SK-N-SH treated with all-trans-retinoic acid at 6 μM for 48 hours (cell line): Measurements from ENCODE around the gene CTNNBL1.

ENCODE experiments used
- ATAC-seq: fragments of 200-7000 bp; cut with Tn5 transposase; 3 replicates; pipeline ENCODE4 v1.9.1; 2020; ENCODE audit warnings: mild to moderate bottlenecking, moderate library complexity
- ARNTL ChIP-seq: fragments of 450-650 bp; formaldehyde crosslinking; IDR thresholded peaks from 2 replicates; pipeline ENCODE4 v1.5.0; 2020; ENCODE audit warnings: low read depth, mild to moderate bottlenecking, moderate library complexity, borderline replicate concordance
- BACH2 ChIP-seq: fragments of 250-450 bp; sonication (Bioruptor Pico); IDR thresholded peaks from 2 replicates; pipeline ENCODE4 v1.9.0; 2021; ENCODE audit warnings: mild to moderate bottlenecking, borderline replicate concordance
- CSDC2 ChIP-seq: fragments of 250-450 bp; sonication (Bioruptor Pico); IDR thresholded peaks from 2 replicates; pipeline ENCODE4 v1.5.0; 2020; ENCODE audit warnings: mild to moderate bottlenecking, moderate library complexity
- ESRRG ChIP-seq: fragments of 250-450 bp; sonication (Bioruptor Pico); IDR thresholded peaks from 2 replicates; pipeline ENCODE4 v1.6.1; 2021; ENCODE audit warnings: mild to moderate bottlenecking
- GLIS3 ChIP-seq: fragments of 250-450 bp; sonication (Bioruptor Pico); IDR thresholded peaks from 2 replicates; pipeline ENCODE4 v1.5.0; 2020; ENCODE audit warnings: mild to moderate bottlenecking, moderate library complexity
- ISL1 ChIP-seq: fragments of 250-450 bp; sonication (Bioruptor Pico); IDR thresholded peaks from 2 replicates; pipeline ENCODE4 v2.1.2; 2022; ENCODE audit warnings: mild to moderate bottlenecking, moderate library complexity
- OSR1 ChIP-seq: fragments of 250-450 bp; sonication (Bioruptor Pico); IDR thresholded peaks from 2 replicates; pipeline ENCODE4 v1.8.0; 2022; ENCODE audit warnings: moderate library complexity, mild to moderate bottlenecking, inconsistent platforms
- PPARA ChIP-seq: fragments of 250-450 bp; sonication (Bioruptor Pico); IDR thresholded peaks from 2 replicates; pipeline ENCODE4 v1.5.0; 2020; ENCODE audit warnings: mild to moderate bottlenecking, borderline replicate concordance
- RARB ChIP-seq: fragments of 250-450 bp; sonication (Bioruptor Pico); IDR thresholded peaks from 2 replicates; pipeline ENCODE4 v1.8.0; 2021; ENCODE audit warnings: mild to moderate bottlenecking, moderate library complexity
- SNAI2 ChIP-seq: fragments of 250-450 bp; sonication (Bioruptor Pico); IDR thresholded peaks from 2 replicates; pipeline ENCODE4 v1.5.0; 2020; ENCODE audit warnings: mild to moderate bottlenecking, moderate library complexity
- TCF4 ChIP-seq: fragments of 250-450 bp; sonication (Bioruptor Pico); IDR thresholded peaks from 2 replicates; pipeline ENCODE4 v1.8.0; 2021; ENCODE audit warnings: mild to moderate bottlenecking, moderate library complexity, borderline replicate concordance
- ZC3H10 ChIP-seq: fragments of 250-450 bp; sonication (Bioruptor Pico); IDR thresholded peaks from 2 replicates; pipeline ENCODE4 v1.5.1; 2021; ENCODE audit warnings: mild to moderate bottlenecking, moderate library complexity
- ZFP3 ChIP-seq: fragments of 250-450 bp; sonication (Bioruptor Pico); IDR thresholded peaks from 2 replicates; pipeline ENCODE4 v1.5.0; 2020; ENCODE audit warnings: mild to moderate bottlenecking, moderate library complexity
- ZFP30 ChIP-seq: fragments of 450-650 bp; formaldehyde crosslinking; IDR thresholded peaks from 2 replicates; pipeline ENCODE4 v1.5.0; 2022; ENCODE audit warnings: mild to moderate bottlenecking, moderate library complexity
- ZNF565 ChIP-seq: fragments of 450-650 bp; formaldehyde crosslinking; conservative IDR thresholded peaks from 2 replicates; pipeline ENCODE4 v1.5.0; 2020; ENCODE audit warnings: low read depth, mild to moderate bottlenecking, moderate library complexity
- ZNF70 ChIP-seq: fragments of 450-650 bp; formaldehyde crosslinking; IDR thresholded peaks from 2 replicates; pipeline ENCODE4 v1.5.0; 2020; ENCODE audit warnings: mild to moderate bottlenecking, moderate library complexity
- ZNF8 ChIP-seq: fragments of 450-650 bp; formaldehyde crosslinking; IDR thresholded peaks from 2 replicates; pipeline ENCODE4 v1.5.0; 2020; ENCODE audit warnings: mild to moderate bottlenecking, moderate library complexity
- TF ChIP-seq, protein P1 (sequence below): fragments of 250-450 bp; sonication (Bioruptor Pico); IDR thresholded peaks from 2 replicates; pipeline ENCODE4 v1.5.1; 2020; ENCODE audit warnings: low read depth, mild to moderate bottlenecking, moderate library complexity
- TF ChIP-seq, protein P2 (sequence below): fragments of 250-450 bp; sonication (Bioruptor Pico); IDR thresholded peaks from 2 replicates; pipeline ENCODE4 v1.5.0; 2020; ENCODE audit warnings: mild to moderate bottlenecking, moderate library complexity
- TF ChIP-seq, protein P3 (sequence below): fragments of 250-450 bp; sonication (Bioruptor Pico); IDR thresholded peaks from 2 replicates; pipeline ENCODE4 v1.5.1; 2021; ENCODE audit warnings: mild to moderate bottlenecking, moderate library complexity
- TF ChIP-seq, protein P4 (sequence below): fragments of 250-450 bp; sonication (Bioruptor Pico); IDR thresholded peaks from 2 replicates; pipeline ENCODE4 v1.8.0; 2020; ENCODE audit warnings: mild to moderate bottlenecking, moderate library complexity, borderline replicate concordance

CTNNBL1 gene

DNA sequence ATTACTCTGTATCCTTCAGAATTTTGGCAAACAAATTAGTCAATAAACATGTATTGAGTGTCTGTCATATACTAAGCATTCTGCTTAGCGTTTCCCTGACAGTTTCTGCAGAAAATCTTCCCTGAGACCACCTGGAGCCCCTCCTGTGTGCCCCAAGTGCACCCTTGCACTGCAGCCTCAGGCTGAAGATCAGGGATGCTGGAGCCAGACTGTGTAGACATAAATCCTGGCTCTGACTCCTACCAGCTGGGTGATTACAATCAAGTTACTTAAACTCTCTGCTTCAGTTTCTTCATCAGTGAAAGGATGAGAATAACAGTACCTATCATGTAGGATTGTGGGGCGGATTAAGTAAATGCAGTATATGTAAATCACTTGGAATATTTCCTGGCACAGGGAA lies 155.7 kb downstream of the CTNNBL1 start:
- no peak for TF ChIP-seq GLIS3 (CRISPR knock-in tag)
- TF ChIP-seq, protein P1, sequence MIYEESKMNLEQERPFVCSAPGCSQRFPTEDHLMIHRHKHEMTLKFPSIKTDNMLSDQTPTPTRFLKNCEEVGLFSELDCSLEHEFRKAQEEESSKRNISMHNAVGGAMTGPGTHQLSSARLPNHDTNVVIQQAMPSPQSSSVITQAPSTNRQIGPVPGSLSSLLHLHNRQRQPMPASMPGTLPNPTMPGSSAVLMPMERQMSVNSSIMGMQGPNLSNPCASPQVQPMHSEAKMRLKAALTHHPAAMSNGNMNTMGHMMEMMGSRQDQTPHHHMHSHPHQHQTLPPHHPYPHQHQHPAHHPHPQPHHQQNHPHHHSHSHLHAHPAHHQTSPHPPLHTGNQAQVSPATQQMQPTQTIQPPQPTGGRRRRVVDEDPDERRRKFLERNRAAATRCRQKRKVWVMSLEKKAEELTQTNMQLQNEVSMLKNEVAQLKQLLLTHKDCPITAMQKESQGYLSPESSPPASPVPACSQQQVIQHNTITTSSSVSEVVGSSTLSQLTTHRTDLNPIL, result no peak
- no peak for TF ChIP-seq ZNF565 (CRISPR knock-in tag)
- TF ChIP-seq, protein P2, sequence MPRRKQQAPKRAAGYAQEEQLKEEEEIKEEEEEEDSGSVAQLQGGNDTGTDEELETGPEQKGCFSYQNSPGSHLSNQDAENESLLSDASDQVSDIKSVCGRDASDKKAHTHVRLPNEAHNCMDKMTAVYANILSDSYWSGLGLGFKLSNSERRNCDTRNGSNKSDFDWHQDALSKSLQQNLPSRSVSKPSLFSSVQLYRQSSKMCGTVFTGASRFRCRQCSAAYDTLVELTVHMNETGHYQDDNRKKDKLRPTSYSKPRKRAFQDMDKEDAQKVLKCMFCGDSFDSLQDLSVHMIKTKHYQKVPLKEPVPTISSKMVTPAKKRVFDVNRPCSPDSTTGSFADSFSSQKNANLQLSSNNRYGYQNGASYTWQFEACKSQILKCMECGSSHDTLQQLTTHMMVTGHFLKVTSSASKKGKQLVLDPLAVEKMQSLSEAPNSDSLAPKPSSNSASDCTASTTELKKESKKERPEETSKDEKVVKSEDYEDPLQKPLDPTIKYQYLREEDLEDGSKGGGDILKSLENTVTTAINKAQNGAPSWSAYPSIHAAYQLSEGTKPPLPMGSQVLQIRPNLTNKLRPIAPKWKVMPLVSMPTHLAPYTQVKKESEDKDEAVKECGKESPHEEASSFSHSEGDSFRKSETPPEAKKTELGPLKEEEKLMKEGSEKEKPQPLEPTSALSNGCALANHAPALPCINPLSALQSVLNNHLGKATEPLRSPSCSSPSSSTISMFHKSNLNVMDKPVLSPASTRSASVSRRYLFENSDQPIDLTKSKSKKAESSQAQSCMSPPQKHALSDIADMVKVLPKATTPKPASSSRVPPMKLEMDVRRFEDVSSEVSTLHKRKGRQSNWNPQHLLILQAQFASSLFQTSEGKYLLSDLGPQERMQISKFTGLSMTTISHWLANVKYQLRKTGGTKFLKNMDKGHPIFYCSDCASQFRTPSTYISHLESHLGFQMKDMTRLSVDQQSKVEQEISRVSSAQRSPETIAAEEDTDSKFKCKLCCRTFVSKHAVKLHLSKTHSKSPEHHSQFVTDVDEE (CRISPR knock-in tag), result no peak
- TF ChIP-seq, protein P3, sequence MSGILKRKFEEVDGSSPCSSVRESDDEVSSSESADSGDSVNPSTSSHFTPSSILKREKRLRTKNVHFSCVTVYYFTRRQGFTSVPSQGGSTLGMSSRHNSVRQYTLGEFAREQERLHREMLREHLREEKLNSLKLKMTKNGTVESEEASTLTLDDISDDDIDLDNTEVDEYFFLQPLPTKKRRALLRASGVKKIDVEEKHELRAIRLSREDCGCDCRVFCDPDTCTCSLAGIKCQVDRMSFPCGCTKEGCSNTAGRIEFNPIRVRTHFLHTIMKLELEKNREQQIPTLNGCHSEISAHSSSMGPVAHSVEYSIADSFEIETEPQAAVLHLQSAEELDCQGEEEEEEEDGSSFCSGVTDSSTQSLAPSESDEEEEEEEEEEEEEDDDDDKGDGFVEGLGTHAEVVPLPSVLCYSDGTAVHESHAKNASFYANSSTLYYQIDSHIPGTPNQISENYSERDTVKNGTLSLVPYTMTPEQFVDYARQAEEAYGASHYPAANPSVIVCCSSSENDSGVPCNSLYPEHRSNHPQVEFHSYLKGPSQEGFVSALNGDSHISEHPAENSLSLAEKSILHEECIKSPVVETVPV (CRISPR knock-in tag), result no peak
- ATAC-seq, result no peak

DNA sequence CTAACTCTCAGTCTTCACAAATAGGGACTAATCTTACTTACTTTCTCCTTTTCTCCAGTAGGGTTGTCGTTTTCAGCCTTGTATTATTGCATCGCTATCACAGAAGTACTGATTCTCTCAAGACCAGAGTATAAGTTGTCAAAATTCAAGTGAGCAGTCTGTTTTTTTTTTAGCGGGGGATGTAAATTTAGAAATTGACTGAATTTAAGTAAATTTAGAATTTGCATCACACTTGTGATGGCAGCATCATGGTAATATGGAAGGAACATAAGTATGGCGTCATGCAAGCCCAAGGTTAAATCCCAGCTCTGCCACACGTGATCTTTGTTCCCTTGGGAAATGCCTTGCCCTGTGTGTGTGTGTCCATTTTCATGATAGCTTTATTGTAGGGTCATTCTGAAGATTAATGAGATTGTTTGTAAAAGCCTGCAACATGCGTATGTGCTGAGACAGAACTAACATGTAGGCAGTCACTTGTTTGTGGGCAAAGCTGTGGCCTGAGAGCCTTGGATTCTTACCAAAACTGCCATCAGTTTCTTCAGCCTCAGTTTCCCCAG lies 156.3 kb downstream of the CTNNBL1 start:
- ATAC-seq, result no peak
- TF ChIP-seq CSDC2 (CRISPR knock-in tag) (no peak), BACH2 (CRISPR knock-in tag) (no peak), ZFP30 (CRISPR knock-in tag) (no peak), ESRRG (CRISPR knock-in tag) (no peak), RARB (CRISPR knock-in tag) (no peak), SNAI2 (no peak), PPARA (no peak), ZNF8 (no peak)
- TF ChIP-seq, protein P4, sequence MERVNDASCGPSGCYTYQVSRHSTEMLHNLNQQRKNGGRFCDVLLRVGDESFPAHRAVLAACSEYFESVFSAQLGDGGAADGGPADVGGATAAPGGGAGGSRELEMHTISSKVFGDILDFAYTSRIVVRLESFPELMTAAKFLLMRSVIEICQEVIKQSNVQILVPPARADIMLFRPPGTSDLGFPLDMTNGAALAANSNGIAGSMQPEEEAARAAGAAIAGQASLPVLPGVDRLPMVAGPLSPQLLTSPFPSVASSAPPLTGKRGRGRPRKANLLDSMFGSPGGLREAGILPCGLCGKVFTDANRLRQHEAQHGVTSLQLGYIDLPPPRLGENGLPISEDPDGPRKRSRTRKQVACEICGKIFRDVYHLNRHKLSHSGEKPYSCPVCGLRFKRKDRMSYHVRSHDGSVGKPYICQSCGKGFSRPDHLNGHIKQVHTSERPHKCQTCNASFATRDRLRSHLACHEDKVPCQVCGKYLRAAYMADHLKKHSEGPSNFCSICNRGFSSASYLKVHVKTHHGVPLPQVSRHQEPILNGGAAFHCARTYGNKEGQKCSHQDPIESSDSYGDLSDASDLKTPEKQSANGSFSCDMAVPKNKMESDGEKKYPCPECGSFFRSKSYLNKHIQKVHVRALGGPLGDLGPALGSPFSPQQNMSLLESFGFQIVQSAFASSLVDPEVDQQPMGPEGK, result no peak
- TF ChIP-seq, protein P3 (CRISPR knock-in tag), result no peak

DNA sequence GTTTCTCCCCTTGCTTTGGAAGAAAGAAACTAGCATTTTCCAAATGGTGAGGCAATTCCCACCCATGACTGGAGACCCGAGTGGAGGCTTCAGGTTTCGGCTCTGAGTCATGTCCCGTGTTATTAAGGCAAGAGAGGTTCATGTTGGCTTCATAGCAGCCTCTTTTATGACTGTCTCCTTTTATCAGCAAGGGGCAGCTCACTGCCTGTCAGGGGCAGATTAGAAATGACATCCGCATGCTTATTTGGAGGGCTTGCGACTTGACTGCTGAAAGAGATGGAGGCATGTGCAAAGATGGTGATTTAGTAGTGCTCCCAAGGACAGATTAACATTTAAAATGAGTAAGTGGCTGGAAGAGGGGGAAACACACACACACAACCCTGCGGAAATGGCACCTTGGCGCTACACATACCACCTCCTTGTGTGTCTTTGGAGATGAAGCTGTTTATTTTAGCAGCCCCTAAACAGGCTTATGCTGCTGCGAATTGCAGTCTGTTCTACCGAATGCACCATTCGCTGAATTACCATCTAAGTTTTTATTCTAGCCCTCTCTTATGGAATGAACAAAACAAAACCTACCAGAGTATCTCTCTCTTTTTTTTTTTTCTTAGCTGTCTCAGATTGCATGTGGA lies 157.0 kb downstream of the CTNNBL1 start:
- TF ChIP-seq, protein P4, result no peak
- TF ChIP-seq PPARA, result no peak
- no peak for TF ChIP-seq ARNTL (CRISPR knock-in tag)
- TF ChIP-seq ZFP30 (CRISPR knock-in tag), result no peak
- TF ChIP-seq, protein P1, result no peak
- TF ChIP-seq ZNF70 (CRISPR knock-in tag), result no peak
- no peak for TF ChIP-seq CSDC2 (CRISPR knock-in tag)
- no peak for TF ChIP-seq ZNF565 (CRISPR knock-in tag)
- TF ChIP-seq ISL1 (CRISPR knock-in tag), result no peak
- TF ChIP-seq ESRRG (CRISPR knock-in tag), result no peak
- no peak for TF ChIP-seq ZFP3 (CRISPR knock-in tag)
- TF ChIP-seq ZNF8, result no peak
- TF ChIP-seq RARB (CRISPR knock-in tag), result no peak
- no peak for TF ChIP-seq GLIS3 (CRISPR knock-in tag)
- no peak for TF ChIP-seq TCF4 (CRISPR knock-in tag)
- TF ChIP-seq OSR1 (CRISPR knock-in tag), result no peak
- no peak for TF ChIP-seq BACH2 (CRISPR knock-in tag)
- TF ChIP-seq ZC3H10 (CRISPR knock-in tag), result no peak
- TF ChIP-seq, all 23 proteins: peak for 0
- ATAC-seq, result no peak
